Spinal cord (tissue), 10 donors: Measurements from ENCODE around the gene GNRH2. TPM values are rescaled to one million over a fixed set of nuclear protein-coding genes. Genes with fewer than 3 reads are reported as not detected.

Experiments
- DNase-seq, 6 donors: peaks; one replicate each; pipeline versions ENCODE4 v3.0.0 to v3.0.0-alpha.2; 2013 to 2015; ENCODE audit warnings: low spot score in 6 of 6, low read depth in 4 of 6
- H3K27ac ChIP-seq: one replicate; pipeline ENCODE4 v1.5.1; 2013; ENCODE audit warnings: low read depth, low read length, control low read depth
- H3K27me3 ChIP-seq: one replicate; pipeline ENCODE4 v1.6.1; 2013; ENCODE audit warnings: low read length; ENCODE audit not compliant: control insufficient read depth, insufficient read depth
- H3K36me3 ChIP-seq: one replicate; pipeline ENCODE4 v1.6.1; 2013; ENCODE audit warnings: low read length; ENCODE audit not compliant: control insufficient read depth, insufficient read depth
- H3K4me1 ChIP-seq: one replicate; pipeline ENCODE4 v1.6.1; 2013; ENCODE audit warnings: low read length; ENCODE audit not compliant: control insufficient read depth, insufficient read depth
- H3K4me3 ChIP-seq: one replicate; pipeline ENCODE4 v1.5.1; 2013; ENCODE audit warnings: low read depth, low read length, control low read depth
- H3K9me3 ChIP-seq: one replicate; pipeline ENCODE4 v1.6.1; 2013; ENCODE audit warnings: low read length; ENCODE audit not compliant: control insufficient read depth, insufficient read depth
- WGBS: methylation state at CpG from one replicate; pipeline ENCODE4 v1.1.5; 2013; ENCODE audit warnings: missing lambda C conversion rate; ENCODE audit not compliant: insufficient coverage; 5-methylcytosine and 5-hydroxymethylcytosine counted together
- polyA plus RNA-seq, 2 donors: library from polyadenylated mRNA; unstranded; fragments of 120-200 nt; gene quantifications; one replicate each; pipeline ENCODE4 v1.2.1, GENCODE V29; 2013; ENCODE audit not compliant: insufficient read length in 2 of 2
- total RNA-seq, 2 donors: library from RNA; depleted of rRNA in 1 of 2; stranded (reverse); fragments of 120-200 nt in 1 of 2; fragments of >200 nt in 1 of 2; gene quantifications; one replicate each; pipeline versions ENCODE4 v1.2.3 to v1.2.4, GENCODE V29; 2013 to 2014
- donor health status: healthy.

Gene GNRH2
- total and polyA plus RNA-seq, 4 donors: 0.44 to 1.8 (median 0.68) TPM; not detected in 1

GRCh38 chr20:3093861-3094361 lies 50.5 kb downstream of the GNRH2 start:
- WGBS: 74% methylated on average over 9 of the region's 10 CpGs
- peaks cover 20% of the 10 kb centered on the region for H3K27me3 ChIP-seq

DNA sequence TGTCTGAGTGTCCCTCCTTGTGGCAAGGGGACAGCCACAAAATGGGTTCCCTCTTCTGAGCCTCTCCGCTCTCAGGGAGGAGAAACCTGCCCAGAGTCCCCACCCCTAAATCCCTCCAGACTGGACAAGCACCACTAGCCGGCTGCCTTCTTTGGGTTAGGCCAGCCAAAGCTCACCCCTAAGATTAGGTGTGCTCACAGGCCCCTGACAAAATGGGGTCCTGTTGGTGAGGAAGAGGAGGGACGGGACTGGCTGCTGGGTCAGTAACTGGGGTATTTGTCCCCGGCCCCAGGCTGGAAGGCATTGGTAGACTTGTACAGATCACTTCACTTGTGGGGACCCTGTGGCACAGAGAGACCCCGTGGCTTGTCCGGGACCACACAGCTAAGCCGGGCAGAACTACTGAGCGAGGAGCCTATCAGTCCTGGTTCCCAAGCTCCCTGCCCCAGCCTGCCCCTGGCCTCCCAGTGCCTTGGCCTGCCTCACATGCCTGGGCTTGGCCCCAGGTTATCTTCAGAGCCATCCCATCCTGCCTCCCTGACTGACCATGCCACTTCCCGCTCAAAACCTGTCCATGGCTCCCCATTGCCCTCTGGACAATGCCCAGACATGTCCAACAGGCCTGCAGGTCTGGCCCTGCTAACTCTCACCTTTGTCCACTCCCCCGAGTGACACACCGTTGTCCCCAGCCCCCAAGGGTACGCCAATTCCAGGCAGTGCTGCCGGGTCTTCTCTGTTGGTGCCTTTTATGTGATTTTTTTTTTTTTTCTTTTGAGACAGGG lies 51.6 kb downstream of the GNRH2 start:
- H3K4me1 ChIP-seq: peaks cover 7% of the 10 kb centered on the region
- 91% methylated on average over 8 of the region's 13 CpGs for WGBS
- peaks cover 20% of the 10 kb centered on the region for H3K27me3 ChIP-seq
- no peaks in the 10 kb centered on the region for H3K9me3 ChIP-seq
- DNase-seq: no peak
- H3K36me3 ChIP-seq: no peaks in the 10 kb centered on the region
- no peak overlapping the region for H3K27ac ChIP-seq
- H3K4me3 ChIP-seq: no peak overlapping the region

More at GRCh38 chr20:3093861-3094361, 50.5 kb downstream of the GNRH2 start:
- peaks cover 7% of the 10 kb centered on the region for H3K4me1 ChIP-seq
- H3K4me3 ChIP-seq: no peak overlapping the region
- no peak for DNase-seq
- H3K27ac ChIP-seq: no peak overlapping the region
- no peaks in the 10 kb centered on the region for H3K36me3 ChIP-seq
- no peaks in the 10 kb centered on the region for H3K9me3 ChIP-seq

Other genes starting within 250 kb of the GNRH2 start
- 100 to 1,000 TPM in 1 of 2 donors, 10 to 100 TPM in 1; 37.1 to 163 TPM for gene CPXM1, start 243.0 kb upstream of the GNRH2 start, total RNA-seq
- 10 to 100 TPM; 55.9 to 84.9 TPM for gene CPXM1, start 243.0 kb upstream of the GNRH2 start, polyA plus RNA-seq
- gene C20orf141, start 228.6 kb upstream of the GNRH2 start, total RNA-seq: not detected
- gene C20orf141, start 228.6 kb upstream of the GNRH2 start, polyA plus RNA-seq: not detected
- gene TMEM239, start 227.3 kb upstream of the GNRH2 start, total RNA-seq: not detected
- not detected for gene TMEM239, start 227.3 kb upstream of the GNRH2 start, polyA plus RNA-seq
- 10 to 100 TPM; 15.7 to 46.7 TPM for gene PCED1A, start 203.0 kb upstream of the GNRH2 start, total RNA-seq
- gene PCED1A, start 203.0 kb upstream of the GNRH2 start, polyA plus RNA-seq: 10 to 100 TPM; 57.9 to 64.9 TPM
- gene VPS16, start 202.9 kb upstream of the GNRH2 start, total RNA-seq: 10 to 100 TPM; 35.3 to 57.0 TPM
- 10 to 100 TPM; 65.5 to 71.6 TPM for gene VPS16, start 202.9 kb upstream of the GNRH2 start, polyA plus RNA-seq
- gene PTPRA, start 170.1 kb upstream of the GNRH2 start, total RNA-seq: 100 to 1,000 TPM; 113 to 171 TPM
- 100 to 1,000 TPM; 160 to 182 TPM for gene PTPRA, start 170.1 kb upstream of the GNRH2 start, polyA plus RNA-seq
- gene MRPS26, start 2.4 kb downstream of the GNRH2 start, total RNA-seq: 10 to 100 TPM; 24.1 to 63.7 TPM
- gene MRPS26, start 2.4 kb downstream of the GNRH2 start, polyA plus RNA-seq: 10 to 100 TPM; 84.3 to 91.1 TPM
- under 1 TPM in 1 of 2 donors, not detected in 1; 0.33 TPM for gene OXT, start 28.0 kb downstream of the GNRH2 start, total RNA-seq
- gene OXT, start 28.0 kb downstream of the GNRH2 start, polyA plus RNA-seq: under 1 TPM in 1 of 2 donors, not detected in 1; 0.32 TPM
- not detected for gene AVP, start 41.1 kb downstream of the GNRH2 start, total RNA-seq
- not detected for gene AVP, start 41.1 kb downstream of the GNRH2 start, polyA plus RNA-seq
- gene FASTKD5, start 116.2 kb downstream of the GNRH2 start, total RNA-seq: 10 to 100 TPM; 15.5 to 17.0 TPM
- 10 to 100 TPM; 13.7 to 15.6 TPM for gene FASTKD5, start 116.2 kb downstream of the GNRH2 start, polyA plus RNA-seq
- 1 to 10 TPM; 2.7 to 6.8 TPM for gene UBOX5, start 116.2 kb downstream of the GNRH2 start, total RNA-seq
- gene UBOX5, start 116.2 kb downstream of the GNRH2 start, polyA plus RNA-seq: 1 to 10 TPM; 5.0 to 8.2 TPM
- 10 to 100 TPM; 21.4 to 27.7 TPM for gene LZTS3, start 129.9 kb downstream of the GNRH2 start, total RNA-seq
- 10 to 100 TPM; 79.5 to 83.2 TPM for gene LZTS3, start 129.9 kb downstream of the GNRH2 start, polyA plus RNA-seq
- gene DDRGK1, start 161.1 kb downstream of the GNRH2 start, total RNA-seq: 10 to 100 TPM; 23.0 to 64.9 TPM
- 10 to 100 TPM; 61.6 to 79.0 TPM for gene DDRGK1, start 161.1 kb downstream of the GNRH2 start, polyA plus RNA-seq
- gene ITPA, start 165.9 kb downstream of the GNRH2 start, total RNA-seq: 10 to 100 TPM; 24.4 to 49.5 TPM
- gene ITPA, start 165.9 kb downstream of the GNRH2 start, polyA plus RNA-seq: 10 to 100 TPM; 68.0 to 82.8 TPM
- under 1 TPM; 0.20 to 0.50 TPM for gene SLC4A11, start 195.6 kb downstream of the GNRH2 start, total RNA-seq
- gene SLC4A11, start 195.6 kb downstream of the GNRH2 start, polyA plus RNA-seq: 1 to 10 TPM in 1 of 2 donors, under 1 TPM in 1; 0.44 to 1.3 TPM